Measurements from ENCODE around the gene LCE1C. TPM values are rescaled to one million over a fixed set of nuclear protein-coding genes. Genes with fewer than 3 reads are reported as not detected.

LCE1C gene
- polyA plus RNA-seq, 1 donor from 2014 or later, result not detected

DNA sequence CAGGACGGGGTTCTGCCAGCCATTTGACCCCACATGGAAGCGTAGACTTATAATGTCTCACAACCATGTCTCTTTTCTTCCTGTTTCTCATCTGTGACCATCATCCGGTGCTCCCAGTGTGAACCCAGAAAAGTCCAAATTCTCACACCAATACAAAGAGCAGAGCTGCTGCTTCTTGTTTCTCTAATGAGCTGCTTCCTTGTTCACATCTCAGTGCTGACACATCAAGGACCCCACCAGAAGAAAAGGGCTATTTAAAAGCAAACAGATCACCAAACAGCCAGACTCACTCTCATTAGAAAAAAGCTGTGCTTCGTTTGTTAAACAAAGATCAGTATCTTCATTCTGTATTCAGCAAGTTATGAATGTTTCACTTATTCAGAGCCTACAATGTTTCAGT, 10.8 kb downstream of the LCE1C start:
- H3K27me3 ChIP-seq (ENCODE audit: insufficient read depth, low read depth, low read length), result no peaks in the 10 kb centered on the region

DNA sequence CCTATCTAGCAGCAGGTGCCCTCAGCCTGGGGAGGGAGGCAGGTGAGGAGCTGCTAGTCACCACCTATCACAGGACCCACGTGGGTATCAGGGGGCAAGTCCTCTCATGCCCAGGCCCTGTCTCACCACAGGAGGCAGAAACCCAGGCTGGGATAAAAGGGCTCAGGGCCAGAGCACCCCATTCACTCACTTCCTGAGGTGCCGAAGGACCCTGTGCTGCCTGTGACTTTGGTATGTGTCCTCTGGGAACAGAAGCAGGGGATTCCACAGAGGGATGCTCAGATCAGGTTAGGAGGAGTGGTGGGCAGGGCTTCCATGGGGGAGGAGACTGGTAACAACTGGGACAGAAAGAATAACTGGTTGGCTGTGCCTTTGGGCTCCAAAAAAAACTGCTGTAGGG, 20.4 kb downstream of the LCE1C start, which contains the start of gene LCE1E:
LCE1E (plus strand) TSS at position 181 of the 400 bp plus-strand sequence. CDS start 1,043 bp downstream, outside the sequence.
- H3K4me2 ChIP-seq (ENCODE audit: low read length), result no peak within 1 kb of the TSS
- H3F3A ChIP-seq (ENCODE audit: insufficient read depth, low read length, poor library complexity, severe bottlenecking), result no peaks in the 10 kb centered on the region
- H3K36me3 ChIP-seq (ENCODE audit: insufficient read depth, low read length), result no peaks in the 10 kb centered on the region
- H4K20me1 ChIP-seq (ENCODE audit: insufficient read depth), result no peaks in the 10 kb centered on the region
- H3K4me3 ChIP-seq (ENCODE audit: low read length), result no peak within 1 kb of the TSS
- no peak within 1 kb of the TSS for H3K27ac ChIP-seq (ENCODE audit: low read length)
- no peak within 1 kb of the TSS for H3K9ac ChIP-seq (ENCODE audit: low read length)
- no peaks in the 10 kb centered on the region for H3K27me3 ChIP-seq (ENCODE audit: insufficient read depth, low read depth, low read length)
- H3K9me2 ChIP-seq (ENCODE audit: insufficient read depth, low read length), result no peaks in the 10 kb centered on the region
- H3K79me2 ChIP-seq (replicated peaks; ENCODE audit: insufficient read depth, low read length), result no peaks in the 10 kb centered on the region
- TF ChIP-seq MXI1 (conservative IDR thresholded peaks at IDR 0.05; ENCODE audit: poor library complexity, severe bottlenecking) (no peak), EZH2 (IDR thresholded peaks at IDR 0.05; ENCODE audit: borderline replicate concordance, insufficient read depth, low read length, poor library complexity, severe bottlenecking) (no peak), RAD21 (conservative IDR thresholded peaks at IDR 0.05) (no peak), TAF1 (IDR thresholded peaks at IDR 0.05; ENCODE audit: low read depth) (no peak), SMC3 (conservative IDR thresholded peaks at IDR 0.05; ENCODE audit: poor library complexity) (no peak), POLR2AphosphoS5 (IDR thresholded peaks at IDR 0.05) (no peak), EP300 (conservative IDR thresholded peaks at IDR 0.05; ENCODE audit: poor library complexity, severe bottlenecking) (no peak)
- TF ChIP-seq, protein P1, sequence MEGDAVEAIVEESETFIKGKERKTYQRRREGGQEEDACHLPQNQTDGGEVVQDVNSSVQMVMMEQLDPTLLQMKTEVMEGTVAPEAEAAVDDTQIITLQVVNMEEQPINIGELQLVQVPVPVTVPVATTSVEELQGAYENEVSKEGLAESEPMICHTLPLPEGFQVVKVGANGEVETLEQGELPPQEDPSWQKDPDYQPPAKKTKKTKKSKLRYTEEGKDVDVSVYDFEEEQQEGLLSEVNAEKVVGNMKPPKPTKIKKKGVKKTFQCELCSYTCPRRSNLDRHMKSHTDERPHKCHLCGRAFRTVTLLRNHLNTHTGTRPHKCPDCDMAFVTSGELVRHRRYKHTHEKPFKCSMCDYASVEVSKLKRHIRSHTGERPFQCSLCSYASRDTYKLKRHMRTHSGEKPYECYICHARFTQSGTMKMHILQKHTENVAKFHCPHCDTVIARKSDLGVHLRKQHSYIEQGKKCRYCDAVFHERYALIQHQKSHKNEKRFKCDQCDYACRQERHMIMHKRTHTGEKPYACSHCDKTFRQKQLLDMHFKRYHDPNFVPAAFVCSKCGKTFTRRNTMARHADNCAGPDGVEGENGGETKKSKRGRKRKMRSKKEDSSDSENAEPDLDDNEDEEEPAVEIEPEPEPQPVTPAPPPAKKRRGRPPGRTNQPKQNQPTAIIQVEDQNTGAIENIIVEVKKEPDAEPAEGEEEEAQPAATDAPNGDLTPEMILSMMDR (IDR thresholded peaks at IDR 0.05; ENCODE audit: poor library complexity, severe bottlenecking), result no peak
- TF ChIP-seq, protein P2, sequence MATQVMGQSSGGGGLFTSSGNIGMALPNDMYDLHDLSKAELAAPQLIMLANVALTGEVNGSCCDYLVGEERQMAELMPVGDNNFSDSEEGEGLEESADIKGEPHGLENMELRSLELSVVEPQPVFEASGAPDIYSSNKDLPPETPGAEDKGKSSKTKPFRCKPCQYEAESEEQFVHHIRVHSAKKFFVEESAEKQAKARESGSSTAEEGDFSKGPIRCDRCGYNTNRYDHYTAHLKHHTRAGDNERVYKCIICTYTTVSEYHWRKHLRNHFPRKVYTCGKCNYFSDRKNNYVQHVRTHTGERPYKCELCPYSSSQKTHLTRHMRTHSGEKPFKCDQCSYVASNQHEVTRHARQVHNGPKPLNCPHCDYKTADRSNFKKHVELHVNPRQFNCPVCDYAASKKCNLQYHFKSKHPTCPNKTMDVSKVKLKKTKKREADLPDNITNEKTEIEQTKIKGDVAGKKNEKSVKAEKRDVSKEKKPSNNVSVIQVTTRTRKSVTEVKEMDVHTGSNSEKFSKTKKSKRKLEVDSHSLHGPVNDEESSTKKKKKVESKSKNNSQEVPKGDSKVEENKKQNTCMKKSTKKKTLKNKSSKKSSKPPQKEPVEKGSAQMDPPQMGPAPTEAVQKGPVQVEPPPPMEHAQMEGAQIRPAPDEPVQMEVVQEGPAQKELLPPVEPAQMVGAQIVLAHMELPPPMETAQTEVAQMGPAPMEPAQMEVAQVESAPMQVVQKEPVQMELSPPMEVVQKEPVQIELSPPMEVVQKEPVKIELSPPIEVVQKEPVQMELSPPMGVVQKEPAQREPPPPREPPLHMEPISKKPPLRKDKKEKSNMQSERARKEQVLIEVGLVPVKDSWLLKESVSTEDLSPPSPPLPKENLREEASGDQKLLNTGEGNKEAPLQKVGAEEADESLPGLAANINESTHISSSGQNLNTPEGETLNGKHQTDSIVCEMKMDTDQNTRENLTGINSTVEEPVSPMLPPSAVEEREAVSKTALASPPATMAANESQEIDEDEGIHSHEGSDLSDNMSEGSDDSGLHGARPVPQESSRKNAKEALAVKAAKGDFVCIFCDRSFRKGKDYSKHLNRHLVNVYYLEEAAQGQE (IDR thresholded peaks at IDR 0.05; ENCODE audit: borderline replicate concordance), result no peak
- no peaks in the 10 kb centered on the region for H3K9me3 ChIP-seq (ENCODE audit: low read length)
- no peak within 1 kb of the TSS for H2AFZ ChIP-seq (ENCODE audit: low read depth, low read length)

More for the DNA sequence above, 10.8 kb downstream of the LCE1C start:
- H3F3A ChIP-seq (ENCODE audit: insufficient read depth, low read length, poor library complexity, severe bottlenecking), result no peaks in the 10 kb centered on the region
- no peak overlapping the region for H3K4me3 ChIP-seq (ENCODE audit: low read length)
- no peak overlapping the region for H3K9ac ChIP-seq (ENCODE audit: low read length)
- H2AFZ ChIP-seq (ENCODE audit: low read depth, low read length), result no peak overlapping the region
- H4K20me1 ChIP-seq (ENCODE audit: insufficient read depth), result no peaks in the 10 kb centered on the region
- H3K9me3 ChIP-seq (ENCODE audit: low read length), result no peaks in the 10 kb centered on the region
- H3K9me2 ChIP-seq (ENCODE audit: insufficient read depth, low read length), result no peaks in the 10 kb centered on the region
- H3K79me2 ChIP-seq (replicated peaks; ENCODE audit: insufficient read depth, low read length), result no peaks in the 10 kb centered on the region
- no peak for TF ChIP-seq SMC3 (conservative IDR thresholded peaks at IDR 0.05; ENCODE audit: poor library complexity)
- no peak for TF ChIP-seq EP300 (conservative IDR thresholded peaks at IDR 0.05; ENCODE audit: poor library complexity, severe bottlenecking)
- no peak for TF ChIP-seq RAD21 (conservative IDR thresholded peaks at IDR 0.05)
- TF ChIP-seq MXI1 (conservative IDR thresholded peaks at IDR 0.05; ENCODE audit: poor library complexity, severe bottlenecking), result no peak
- H3K36me3 ChIP-seq (ENCODE audit: insufficient read depth, low read length), result no peaks in the 10 kb centered on the region
- H3K27ac ChIP-seq (ENCODE audit: low read length), result no peak overlapping the region
- no peak overlapping the region for H3K4me2 ChIP-seq (ENCODE audit: low read length)
